H1 (cell line): ENCODE data around the gene POLR2I. TPM values are rescaled to one million over a fixed set of nuclear protein-coding genes. Genes with fewer than 3 reads are reported as not detected.

Source experiments
- CTCF ChIA-PET: fragments of 300-600 bp; sonication (Branson Sonifier 250); formaldehyde crosslinking; loops from one replicate; lab custom pipeline; 2021; ENCODE audit not compliant: partially characterized antibody; lab: Charles Lee
- POLR2A ChIA-PET: fragments of 300-600 bp; sonication (Branson Sonifier 250); formaldehyde crosslinking; loops from one replicate; lab custom pipeline; 2021; ENCODE audit warnings: inconsistent platforms; ENCODE audit not compliant: partially characterized antibody; lab: Charles Lee
- DNase-seq, 2 experiments: peaks; one replicate each; pipeline versions ENCODE4 v3.0.0 to v3.0.0-alpha.2; 2010 to 2022; ENCODE audit warnings: low spot score in 2 of 2, low read depth in 1 of 2, mixed read lengths in 1 of 2
- FAIRE-seq: peaks from 2 replicates; lab custom pipeline; 2011; peaks lifted over from hg19 to GRCh38; lab: Jason Lieb, UNC
- H2AFZ ChIP-seq: 2 replicates; pipeline ENCODE4 v1.8.1; 2012; ENCODE audit warnings: low read length, inconsistent platforms
- H2AK5ac ChIP-seq: 2 replicates; pipeline ENCODE4 v1.6.1; 2013; ENCODE audit warnings: low read depth, low read length
- H2BK120ac ChIP-seq: replicated peaks from 2 replicates; pipeline ENCODE3; 2013; ENCODE audit warnings: low read depth, low read length, inconsistent platforms
- H2BK12ac ChIP-seq: 2 replicates; pipeline ENCODE4 v1.6.1; 2013; ENCODE audit warnings: low read depth, low read length
- H2BK15ac ChIP-seq: 2 replicates; pipeline ENCODE4 v1.6.1; 2013; ENCODE audit warnings: low read length
- H2BK20ac ChIP-seq: 2 replicates; pipeline ENCODE4 v1.6.1; 2013; ENCODE audit warnings: low read length
- H2BK5ac ChIP-seq: 2 replicates; pipeline ENCODE4 v1.6.1; 2013; ENCODE audit warnings: low read depth, low read length
- H3K14ac ChIP-seq: 2 replicates; pipeline ENCODE4 v1.6.1; 2013; ENCODE audit warnings: inconsistent platforms; ENCODE audit not compliant: insufficient read length
- H3K18ac ChIP-seq: 2 replicates; pipeline ENCODE4 v1.6.1; 2013; ENCODE audit warnings: low read length; ENCODE audit errors: extremely low read depth
- H3K23ac ChIP-seq: 2 replicates; pipeline ENCODE4 v1.6.1; 2013; ENCODE audit warnings: inconsistent platforms; ENCODE audit not compliant: insufficient read length
- H3K23me2 ChIP-seq: 2 replicates; pipeline ENCODE4 v1.6.1; 2013; ENCODE audit warnings: low read depth, low read length
- H3K27ac ChIP-seq: 2 replicates; pipeline ENCODE4 v1.6.1; 2011; ENCODE audit warnings: low read depth, low read length, inconsistent platforms
- H3K27me3 ChIP-seq, 4 experiments: replicated peaks in 1 of 4; 1 replicate in 1 of 4; 2 replicates in 3 of 4; pipeline versions ENCODE4 v1.6.1 to v1.8.1; 2011 to 2013; ENCODE audit warnings: low read length in 3 of 4, mild to moderate bottlenecking in 3 of 4, inconsistent platforms in 2 of 4, mixed read lengths in 2 of 4, moderate library complexity in 1 of 4; ENCODE audit not compliant: control insufficient read depth in 3 of 4, insufficient read depth in 3 of 4; ENCODE audit errors: extremely low read depth in 1 of 4
- H3K36me3 ChIP-seq, 4 experiments: 2 replicates each; pipeline versions ENCODE4 v1.6.1 to v1.8.1; 2011 to 2013; ENCODE audit warnings: mild to moderate bottlenecking in 4 of 4, low read length in 3 of 4, moderate library complexity in 2 of 4, control low read depth in 1 of 4, inconsistent platforms in 1 of 4; ENCODE audit not compliant: insufficient read depth in 4 of 4, control insufficient read depth in 2 of 4
- H3K4ac ChIP-seq: replicated peaks from 2 replicates; pipeline ENCODE3; 2013; ENCODE audit warnings: low read length, low read depth, mixed read lengths, inconsistent platforms; ENCODE audit not compliant: insufficient read length
- H3K4me1 ChIP-seq, 4 experiments: replicated peaks in 1 of 4; 1 replicate in 1 of 4; 2 replicates in 3 of 4; pipeline versions ENCODE4 v1.6.1 to v1.8.1; 2011 to 2013; ENCODE audit warnings: low read length in 3 of 4, inconsistent platforms in 2 of 4, mixed read lengths in 1 of 4; ENCODE audit not compliant: insufficient read depth in 4 of 4, control insufficient read depth in 3 of 4
- H3K4me2 ChIP-seq, 2 experiments: 2 replicates each; pipeline versions ENCODE4 v1.6.1 to v1.8.1; 2011 to 2013; ENCODE audit warnings: low read depth in 2 of 2, low read length in 2 of 2, control low read depth in 1 of 2, inconsistent platforms in 1 of 2, mild to moderate bottlenecking in 1 of 2; ENCODE audit not compliant: insufficient read depth in 1 of 2
- H3K4me3 ChIP-seq, 4 experiments: fragments of 200-600, 300-600 bp in 1 of 4; sonication (generic), shearing (Covaris generic), sonication (Bioruptor Twin) in 1 of 4; 2 replicates each; pipeline versions ENCODE4 v1.5.1 to v1.8.1; 2011 to 2016; ENCODE audit warnings: low read length in 4 of 4, low read depth in 3 of 4, control low read depth in 2 of 4, inconsistent platforms in 2 of 4, mild to moderate bottlenecking in 2 of 4, mixed read lengths in 1 of 4, moderate library complexity in 1 of 4; ENCODE audit not compliant: insufficient read depth in 2 of 4; ENCODE audit errors: extremely low read depth in 1 of 4
- H3K56ac ChIP-seq: replicated peaks from 2 replicates; pipeline ENCODE3; 2013; ENCODE audit warnings: low read depth, mild to moderate bottlenecking, mixed read lengths, low read length, inconsistent platforms; ENCODE audit not compliant: insufficient read length
- H3K79me1 ChIP-seq: 2 replicates; pipeline ENCODE4 v1.6.1; 2013; ENCODE audit warnings: low read depth, low read length, control low read depth
- H3K79me2 ChIP-seq, 2 experiments: 2 replicates each; pipeline versions ENCODE4 v1.6.1 to v1.8.1; 2012 to 2013; ENCODE audit warnings: low read length in 2 of 2, mild to moderate bottlenecking in 2 of 2, inconsistent platforms in 1 of 2; ENCODE audit not compliant: insufficient read depth in 2 of 2, control insufficient read depth in 1 of 2
- H3K9ac ChIP-seq, 4 experiments: replicated peaks in 1 of 4; 1 replicate in 1 of 4; 2 replicates in 3 of 4; pipeline versions ENCODE4 v1.6.1 to v1.8.1; 2011 to 2013; ENCODE audit warnings: low read depth in 3 of 4, low read length in 3 of 4, control low read depth in 2 of 4, mild to moderate bottlenecking in 2 of 4, moderate library complexity in 2 of 4, inconsistent platforms in 1 of 4; ENCODE audit errors: extremely low read depth in 1 of 4
- H3K9me3 ChIP-seq, 2 experiments: 2 replicates each; pipeline versions ENCODE4 v1.6.1 to v1.8.1; 2012 to 2013; ENCODE audit warnings: mild to moderate bottlenecking in 2 of 2, moderate library complexity in 2 of 2, control low read depth in 1 of 2, inconsistent platforms in 1 of 2, low read depth in 1 of 2, low read length in 1 of 2, mixed read lengths in 1 of 2; ENCODE audit not compliant: insufficient read depth in 2 of 2
- H4K20me1 ChIP-seq, 2 experiments: replicated peaks in 1 of 2; 2 replicates each; pipeline versions ENCODE3 to v1.8.1; 2011 to 2013; ENCODE audit warnings: inconsistent platforms in 2 of 2, low read length in 2 of 2, mild to moderate bottlenecking in 1 of 2; ENCODE audit not compliant: insufficient read depth in 2 of 2, control insufficient read depth in 1 of 2
- H4K5ac ChIP-seq: 2 replicates; pipeline ENCODE4 v1.6.1; 2013; ENCODE audit warnings: low read length, low read depth, mixed read lengths, inconsistent platforms; ENCODE audit not compliant: insufficient read length
- H4K8ac ChIP-seq: 2 replicates; pipeline ENCODE4 v1.8.0; 2013; ENCODE audit warnings: mild to moderate bottlenecking, moderate library complexity, low read length, inconsistent platforms; ENCODE audit not compliant: insufficient read depth; ENCODE audit errors: extremely low read depth
- H4K91ac ChIP-seq: replicated peaks from 2 replicates; pipeline ENCODE3; 2013; ENCODE audit warnings: low read length, mixed read lengths, inconsistent platforms; ENCODE audit not compliant: insufficient read length
- BRCA1 ChIP-seq: IDR thresholded peaks from 2 replicates; pipeline ENCODE4 v1.6.1; 2012; ENCODE audit warnings: low read depth, low read length, improper control_type of control experiment
- CREB1 ChIP-seq: IDR thresholded peaks from 2 replicates; pipeline ENCODE4 v1.6.1; 2012; ENCODE audit warnings: inconsistent platforms
- GTF2F1 ChIP-seq: IDR thresholded peaks from 2 replicates; pipeline ENCODE4 v1.6.1; 2012; ENCODE audit warnings: low read depth, low read length, improper control_type of control experiment, borderline replicate concordance
- WGBS, 2 experiments: shearing (Covaris generic) in 1 of 2; methylation state at CpG; one replicate each; pipeline versions ENCODE4 v1.1.6 to v1.1.7; 2013 to 2015; ENCODE audit warnings: low lambda C conversion rate in 2 of 2, mixed read lengths in 2 of 2, inconsistent platforms in 1 of 2, low coverage in 1 of 2, missing lambda C conversion rate in 1 of 2; ENCODE audit not compliant: insufficient replicate concordance in 2 of 2, insufficient coverage in 1 of 2, insufficient read length in 1 of 2; ENCODE audit errors: extremely low coverage in 1 of 2, missing lambda C conversion rate in 1 of 2; 5-methylcytosine and 5-hydroxymethylcytosine counted together
- polyA plus RNA-seq, 7 experiments: library from polyadenylated mRNA; depleted of rRNA in 3 of 7; stranded (reverse) in 5 of 7; unstranded in 2 of 7; fragments of >200 nt in 5 of 7; fragments of 200-250 nt in 2 of 7; gene quantifications; 1 replicate in 5 of 7; 2 replicates in 1 of 7; 4 replicates in 1 of 7; pipeline versions ENCODE4 v1.2.1 to v1.2.3, GENCODE V29; 2011 to 2013; ENCODE audit warnings: missing spikeins in 2 of 7, mixed read lengths in 2 of 7
- total RNA-seq: library from RNA; stranded (reverse); fragmentation: NEBNext Ultra II Directional; extraction: Animal tissue kit (Norgen Biotek cat#: 25700); gene quantifications from 2 replicates; pipeline ENCODE4 v1.2.1, GENCODE V29; 2021

Gene POLR2I
- total and polyA plus RNA-seq, 2 of the 8 experiments (the other 6 are each of a cell fraction or from before 2014, with no cell fraction given): 143 to 150 TPM

DNA sequence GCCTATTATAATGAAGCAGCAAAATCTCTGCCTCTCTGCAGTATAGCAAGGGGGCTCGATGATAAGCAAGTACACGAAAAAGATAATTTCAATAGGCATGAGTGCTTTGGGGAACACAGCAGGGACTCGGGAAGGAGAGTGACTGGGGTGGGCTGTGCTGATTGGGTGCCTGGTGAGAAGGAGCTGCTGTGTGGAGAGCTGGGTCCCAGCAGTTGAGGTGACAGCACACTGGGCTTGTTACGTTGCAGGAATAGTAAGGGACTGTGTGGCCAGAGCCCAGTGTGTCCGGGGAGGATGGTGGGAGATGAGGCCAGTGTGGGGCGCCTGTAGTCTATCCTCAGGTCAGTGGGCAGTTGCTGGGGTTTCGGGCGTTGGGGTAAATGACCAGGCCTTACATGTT lies 42.6 kb downstream of the POLR2I start:
- Histone ChIP-seq H2AFZ (no peak overlapping the region), H3K56ac (no peak overlapping the region), H3K18ac (no peak overlapping the region), H4K91ac (no peak overlapping the region), H3K4me3 (no peak overlapping the region), H3K23me2 (no peaks in the 10 kb centered on the region), H3K27ac (no peak overlapping the region), H3K14ac (no peak overlapping the region), H4K8ac (no peak overlapping the region), H3K9ac (no peak overlapping the region), H3K4me1 (no peaks in the 10 kb centered on the region), H3K23ac (no peak overlapping the region), H3K4me2 (no peak overlapping the region), H4K20me1 (peaks cover 3 to 8% of the 10 kb centered on the region in 2 experiments), H2AK5ac (no peak overlapping the region), H2BK12ac (no peak overlapping the region), H2BK15ac (no peak overlapping the region), H2BK120ac (no peak overlapping the region), H3K27me3 (no peaks in the 10 kb centered on the region), H2BK5ac (no peak overlapping the region), H3K79me2 (no peaks in the 10 kb centered on the region), H3K36me3 (peaks cover 19 to 59% (median 45%) of the 10 kb centered on the region in 4 experiments), H3K9me3 (no peaks in the 10 kb centered on the region), H2BK20ac (no peak overlapping the region), H3K4ac (no peak overlapping the region), H4K5ac (no peak overlapping the region), H3K79me1 (no peaks in the 10 kb centered on the region; the same call in 1 of the 2 replicates)
- CTCF ChIA-PET: interaction anchor here (2.3 kb wide), 1 partner anchor 11 kb away, joined by 7 read pairs; no protein-coding TSS in a partner anchor
- no peak for FAIRE-seq
- TF ChIP-seq CREB1 (no peak), GTF2F1 (no peak), BRCA1 (no peak)
- no peak for DNase-seq
- 92% methylated on average over 8 of the region's 8 CpGs; no CpG with 5 or more reads in 1 of the 2 experiments for WGBS, 2 experiments
- POLR2A ChIA-PET: interaction anchor here (0.6 to 1.9 kb wide), 5 partner anchors 11 to 32 kb away, joined by 3 to 5 read pairs (median 3); partner anchors contain the start of genes THAP8 and WDR62
